ENCODE data around the gene PCSK5. TPM values are rescaled to one million over a fixed set of nuclear protein-coding genes. Genes with fewer than 3 reads are reported as not detected.

Gene PCSK5
- total RNA-seq, 4 donors from 2014 or later = 6.5 to 24.3 (median 12.4) TPM

DNA sequence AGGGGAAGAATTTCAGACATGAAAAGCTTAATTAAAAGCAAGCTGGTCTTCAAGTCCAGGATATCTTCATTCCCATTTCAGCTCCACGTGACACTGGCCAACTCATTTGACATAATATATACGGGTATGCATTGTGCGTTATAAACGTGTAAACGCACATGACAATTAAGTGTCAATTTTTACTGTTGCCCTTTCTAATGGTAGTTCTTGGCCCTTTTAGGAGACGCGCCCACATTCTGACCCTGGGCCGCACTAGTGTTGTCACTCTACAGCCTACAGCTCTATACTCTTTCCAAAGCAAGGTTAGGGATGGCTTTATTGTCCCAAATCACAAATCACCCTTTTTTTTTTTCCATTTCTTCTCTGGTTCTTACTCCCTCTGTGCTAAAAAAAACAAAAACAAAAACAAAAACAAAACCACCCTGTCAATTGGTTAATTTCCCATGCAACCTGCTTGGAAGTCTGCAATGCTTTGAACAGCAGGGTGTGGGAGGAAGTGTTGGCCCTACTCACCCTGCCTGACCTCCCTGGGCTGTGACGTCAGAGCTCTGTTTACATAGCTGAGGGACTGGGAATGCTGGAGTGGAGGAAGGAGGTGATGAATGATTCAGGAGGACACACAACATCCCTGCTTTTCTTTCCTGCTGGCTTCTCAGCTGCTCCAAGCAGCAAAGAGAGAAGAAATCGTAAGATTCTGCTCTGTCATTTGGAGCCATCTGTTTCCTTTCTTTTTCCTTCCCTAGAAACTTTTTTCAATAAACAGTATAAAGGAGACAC lies 484.5 kb downstream of the PCSK5 start:
- H3K27ac ChIP-seq = peak overlapping the region in 1 of 2 donors; percentile 6
- intact Hi-C loops (cut with DNase I; ENCODE audit: low total_unique reads) = no loop called here

GRCh38 chr9:76377791-76378190 lies 487.3 kb downstream of the PCSK5 start:
- no peak for DNase-seq
- H3K36me3 ChIP-seq = no peaks in the 10 kb centered on the region
- TF ChIP-seq, protein P1, sequence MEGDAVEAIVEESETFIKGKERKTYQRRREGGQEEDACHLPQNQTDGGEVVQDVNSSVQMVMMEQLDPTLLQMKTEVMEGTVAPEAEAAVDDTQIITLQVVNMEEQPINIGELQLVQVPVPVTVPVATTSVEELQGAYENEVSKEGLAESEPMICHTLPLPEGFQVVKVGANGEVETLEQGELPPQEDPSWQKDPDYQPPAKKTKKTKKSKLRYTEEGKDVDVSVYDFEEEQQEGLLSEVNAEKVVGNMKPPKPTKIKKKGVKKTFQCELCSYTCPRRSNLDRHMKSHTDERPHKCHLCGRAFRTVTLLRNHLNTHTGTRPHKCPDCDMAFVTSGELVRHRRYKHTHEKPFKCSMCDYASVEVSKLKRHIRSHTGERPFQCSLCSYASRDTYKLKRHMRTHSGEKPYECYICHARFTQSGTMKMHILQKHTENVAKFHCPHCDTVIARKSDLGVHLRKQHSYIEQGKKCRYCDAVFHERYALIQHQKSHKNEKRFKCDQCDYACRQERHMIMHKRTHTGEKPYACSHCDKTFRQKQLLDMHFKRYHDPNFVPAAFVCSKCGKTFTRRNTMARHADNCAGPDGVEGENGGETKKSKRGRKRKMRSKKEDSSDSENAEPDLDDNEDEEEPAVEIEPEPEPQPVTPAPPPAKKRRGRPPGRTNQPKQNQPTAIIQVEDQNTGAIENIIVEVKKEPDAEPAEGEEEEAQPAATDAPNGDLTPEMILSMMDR (IDR thresholded peaks at IDR 0.05) = no peak
- no peak for TF ChIP-seq POLR2A (IDR thresholded peaks at IDR 0.05)
- no peaks in the 10 kb centered on the region for H3K4me1 ChIP-seq
- H3K4me3 ChIP-seq = no peak overlapping the region
- intact Hi-C loops (cut with DNase I; ENCODE audit: low total_unique reads) = no loop called here
- H3K9me3 ChIP-seq = no peaks in the 10 kb centered on the region
- no peaks in the 10 kb centered on the region for H3K27me3 ChIP-seq
- no peak overlapping the region for H3K27ac ChIP-seq

More for the DNA sequence above, 484.5 kb downstream of the PCSK5 start:
- no peaks in the 10 kb centered on the region for H3K4me1 ChIP-seq
- TF ChIP-seq, protein P1 (IDR thresholded peaks at IDR 0.05) = no peak
- no peak for TF ChIP-seq POLR2A (IDR thresholded peaks at IDR 0.05)
- DNase-seq = peak; percentile 75 to 77
- no peak overlapping the region for H3K4me3 ChIP-seq
- no peaks in the 10 kb centered on the region for H3K36me3 ChIP-seq
- H3K27me3 ChIP-seq = no peaks in the 10 kb centered on the region
- no peaks in the 10 kb centered on the region for H3K9me3 ChIP-seq

GRCh38 chr9:76378367-76379073 lies 488.0 kb downstream of the PCSK5 start:
- H3K9me3 ChIP-seq = no peaks in the 10 kb centered on the region
- DNase-seq = no peak
- no peaks in the 10 kb centered on the region for H3K27me3 ChIP-seq
- H3K27ac ChIP-seq = no peak overlapping the region
- H3K36me3 ChIP-seq = no peaks in the 10 kb centered on the region
- H3K4me1 ChIP-seq = no peaks in the 10 kb centered on the region
- no peak overlapping the region for H3K4me3 ChIP-seq
- intact Hi-C loops (cut with DNase I; ENCODE audit: low total_unique reads) = no loop called here
- TF ChIP-seq, protein P1 (IDR thresholded peaks at IDR 0.05) = no peak

GRCh38 chr9:76379494-76379893 lies 489.0 kb downstream of the PCSK5 start:
- H3K4me3 ChIP-seq = no peak overlapping the region
- no peaks in the 10 kb centered on the region for H3K4me1 ChIP-seq
- no peaks in the 10 kb centered on the region for H3K36me3 ChIP-seq
- no peaks in the 10 kb centered on the region for H3K27me3 ChIP-seq
- no peak for TF ChIP-seq POLR2A (IDR thresholded peaks at IDR 0.05)
- TF ChIP-seq, protein P1 (IDR thresholded peaks at IDR 0.05) = no peak
- H3K27ac ChIP-seq = no peak overlapping the region
- no peak for DNase-seq
- H3K9me3 ChIP-seq = no peaks in the 10 kb centered on the region
- intact Hi-C loops (cut with DNase I; ENCODE audit: low total_unique reads) = no loop called here

DNA sequence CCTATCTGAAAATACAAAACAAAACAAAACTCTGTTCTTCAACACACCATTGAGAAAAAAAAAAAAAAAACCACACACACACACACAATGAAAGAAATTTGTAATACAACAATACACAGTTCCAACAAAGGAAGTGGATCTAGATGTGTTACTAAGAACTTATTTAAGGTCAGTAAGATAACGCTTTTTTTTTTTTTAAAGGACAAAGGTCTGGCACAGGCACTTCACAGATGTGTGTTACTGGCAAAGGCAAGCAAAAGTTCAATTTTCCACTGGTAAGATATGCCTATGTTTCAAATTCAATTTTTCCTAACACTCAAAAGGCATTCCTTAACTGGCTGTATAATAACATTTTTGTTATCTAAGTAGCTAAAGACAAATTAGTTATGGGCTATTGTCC lies 500.2 kb downstream of the PCSK5 start:
- intact Hi-C loops (cut with DNase I; ENCODE audit: low total_unique reads) = no loop called here
- no peak overlapping the region for H3K27ac ChIP-seq
- no peaks in the 10 kb centered on the region for H3K9me3 ChIP-seq
- DNase-seq = no peak
- H3K27me3 ChIP-seq = no peaks in the 10 kb centered on the region
- no peaks in the 10 kb centered on the region for H3K36me3 ChIP-seq
- no peak for TF ChIP-seq POLR2A (IDR thresholded peaks at IDR 0.05)
- TF ChIP-seq, protein P1 (IDR thresholded peaks at IDR 0.05) = no peak
- H3K4me1 ChIP-seq = peaks cover 0 to 6% of the 10 kb centered on the region in 2 donors
- H3K4me3 ChIP-seq = no peak overlapping the region
